Lower leg skin (tissue), 3 donors: ENCODE data around the gene ZBTB20.

Experiments used
- POLR2A ChIP-seq, 2 donors: fragments of 450-650 bp; IDR thresholded peaks; one replicate each; pipeline ENCODE4 v1.6.1; 2016 to 2017; ENCODE audit warnings: antibody characterized with exemption in 2 of 2, mild to moderate bottlenecking in 1 of 2, moderate library complexity in 1 of 2
- TF ChIP-seq, protein P1 (sequence below), 3 donors: fragments of 450-650 bp; IDR thresholded peaks; one replicate each; pipeline ENCODE4 v1.5.1; 2016; ENCODE audit warnings: antibody characterized with exemption in 3 of 3, mild to moderate bottlenecking in 3 of 3, moderate library complexity in 2 of 3

DNA sequence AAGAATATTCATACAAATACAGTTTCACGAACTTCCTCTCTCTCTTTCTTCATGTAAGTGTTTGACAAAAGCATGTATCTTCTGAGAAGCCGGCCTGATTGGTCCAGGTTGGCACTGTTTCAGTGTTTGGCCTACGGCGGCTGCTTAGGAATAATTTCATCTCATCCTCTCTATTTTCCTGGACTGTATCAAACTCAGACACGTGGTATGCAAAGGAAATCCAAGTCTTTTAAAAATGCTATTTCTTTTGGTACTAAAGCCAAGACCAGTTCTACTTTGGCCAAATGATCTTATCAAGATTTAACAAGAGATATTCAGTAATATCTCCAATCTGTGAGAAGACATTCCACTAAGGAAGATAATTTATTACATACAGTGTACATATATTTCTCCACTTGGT, 700.5 kb downstream of the ZBTB20 start:
- no peak for TF ChIP-seq POLR2A (IDR thresholded peaks at IDR 0.05)
- TF ChIP-seq, protein P1, sequence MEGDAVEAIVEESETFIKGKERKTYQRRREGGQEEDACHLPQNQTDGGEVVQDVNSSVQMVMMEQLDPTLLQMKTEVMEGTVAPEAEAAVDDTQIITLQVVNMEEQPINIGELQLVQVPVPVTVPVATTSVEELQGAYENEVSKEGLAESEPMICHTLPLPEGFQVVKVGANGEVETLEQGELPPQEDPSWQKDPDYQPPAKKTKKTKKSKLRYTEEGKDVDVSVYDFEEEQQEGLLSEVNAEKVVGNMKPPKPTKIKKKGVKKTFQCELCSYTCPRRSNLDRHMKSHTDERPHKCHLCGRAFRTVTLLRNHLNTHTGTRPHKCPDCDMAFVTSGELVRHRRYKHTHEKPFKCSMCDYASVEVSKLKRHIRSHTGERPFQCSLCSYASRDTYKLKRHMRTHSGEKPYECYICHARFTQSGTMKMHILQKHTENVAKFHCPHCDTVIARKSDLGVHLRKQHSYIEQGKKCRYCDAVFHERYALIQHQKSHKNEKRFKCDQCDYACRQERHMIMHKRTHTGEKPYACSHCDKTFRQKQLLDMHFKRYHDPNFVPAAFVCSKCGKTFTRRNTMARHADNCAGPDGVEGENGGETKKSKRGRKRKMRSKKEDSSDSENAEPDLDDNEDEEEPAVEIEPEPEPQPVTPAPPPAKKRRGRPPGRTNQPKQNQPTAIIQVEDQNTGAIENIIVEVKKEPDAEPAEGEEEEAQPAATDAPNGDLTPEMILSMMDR (IDR thresholded peaks at IDR 0.05), result no peak
